C1 segment of cervical spinal cord (tissue), 14 donors: ENCODE results near the gene RNF144B.
"Not testable (repeated sequence)": the region's sequence is repeated elsewhere in the genome, so short reads cannot be mapped to it uniquely, and the experiment has no call there.

Experiments used
- DNase-seq, 14 donors: peaks; one replicate each; lab custom pipeline; 2025; lab: John Stamatoyannopoulos, UW

RNF144B gene

GRCh38 chr6:18406955-18407749 lies 20.0 kb downstream of the RNF144B start:
- DNase-seq = no peak

- not testable (repeated sequence) for DNase-seq
Observed at GRCh38 chr6:18409602-18410001, 22.5 kb downstream of the RNF144B start.

- no peak for DNase-seq
Observed at GRCh38 chr6:18410412-18410811, 23.3 kb downstream of the RNF144B start.

- no peak for DNase-seq
Observed at GRCh38 chr6:18412068-18412467, 24.9 kb downstream of the RNF144B start.

GRCh38 chr6:18412644-18413043 lies 25.5 kb downstream of the RNF144B start:
- no peak for DNase-seq

- DNase-seq = no peak
Observed at GRCh38 chr6:18413381-18413780, 26.2 kb downstream of the RNF144B start.

GRCh38 chr6:18414116-18414515 lies 27.0 kb downstream of the RNF144B start:
- no peak for DNase-seq

GRCh38 chr6:18415207-18415606 lies 28.1 kb downstream of the RNF144B start:
- DNase-seq = no peak

- DNase-seq = no peak
Observed at GRCh38 chr6:18415671-18416340, 28.7 kb downstream of the RNF144B start.

GRCh38 chr6:18416341-18416679 lies 29.2 kb downstream of the RNF144B start:
- DNase-seq = no peak

GRCh38 chr6:18420328-18420727 lies 33.2 kb downstream of the RNF144B start:
- DNase-seq = no peak

- no peak for DNase-seq
Observed at GRCh38 chr6:18422136-18422535, 35.0 kb downstream of the RNF144B start.

- no peak for DNase-seq
Observed at GRCh38 chr6:18423426-18423825, 36.3 kb downstream of the RNF144B start.

- no peak for DNase-seq
Observed at GRCh38 chr6:18424201-18424600, 37.1 kb downstream of the RNF144B start.

- DNase-seq = no peak
Observed at GRCh38 chr6:18425218-18425617, 38.1 kb downstream of the RNF144B start.

- no peak for DNase-seq
Observed at GRCh38 chr6:18427296-18427695, 40.1 kb downstream of the RNF144B start.

- DNase-seq = no peak
Observed at GRCh38 chr6:18429655-18430297, 42.6 kb downstream of the RNF144B start.

GRCh38 chr6:18431581-18431980 lies 44.4 kb downstream of the RNF144B start:
- DNase-seq = no peak

- no peak for DNase-seq
Observed at GRCh38 chr6:18432180-18432579, 45.0 kb downstream of the RNF144B start.

- DNase-seq = no peak
Observed at GRCh38 chr6:18432619-18433018, 45.5 kb downstream of the RNF144B start.

- no peak for DNase-seq
Observed at GRCh38 chr6:18433059-18433458, 45.9 kb downstream of the RNF144B start.

GRCh38 chr6:18436341-18436740 lies 49.2 kb downstream of the RNF144B start:
- DNase-seq = no peak

- no peak for DNase-seq
Observed at GRCh38 chr6:18439581-18439980, 52.4 kb downstream of the RNF144B start.
